ENCODE data around the gene PLCXD1. TPM values are rescaled to one million over a fixed set of nuclear protein-coding genes. Genes with fewer than 3 reads are reported as not detected.

Gene PLCXD1
- polyA plus RNA-seq, 3 donors, result 2.9 to 28.7 (median 6.7) TPM

- Mint-ChIP-seq H3K27me3 (ENCODE audit: low read depth in 3 of 3) (peaks cover 0 to 4% (median 0%) of the 10 kb centered on the region in 3 donors), H3K9me3 (peaks cover 28 to 67% (median 42%) of the 10 kb centered on the region in 7 donors), H3K4me3 (no peak overlapping the region), H3K36me3 (peaks cover 26 to 34% of the 10 kb centered on the region in 2 donors), H3K4me1 (no peaks in the 10 kb centered on the region), H3K27ac (no peak overlapping the region)
- no peak overlapping the region for H3K4me3 ChIP-seq (replicated peaks in 1 of 3; ENCODE audit: low read depth in 2 of 3, low read length in 3 of 3)
- H3K27ac ChIP-seq (ENCODE audit: low read depth in 1 of 2, low read length in 2 of 2), result no peak overlapping the region
- H3K4me1 ChIP-seq (ENCODE audit: control insufficient read depth in 1 of 2, insufficient read depth in 2 of 2, low read length in 2 of 2), result no peaks in the 10 kb centered on the region
- no peak for DNase-seq
- H4K20me1 ChIP-seq (ENCODE audit: insufficient read depth, low read length), result no peaks in the 10 kb centered on the region
- H3K36me3 ChIP-seq (replicated peaks in 1 of 2; ENCODE audit: control insufficient read depth in 1 of 2, insufficient read depth in 2 of 2, low read length in 2 of 2), result peaks cover 0 to 20% of the 10 kb centered on the region in 2 donors
- TF ChIP-seq CTCF (IDR thresholded peaks at IDR 0.05), result no peak
- no peak overlapping the region for H3K4me2 ChIP-seq (replicated peaks; ENCODE audit: extremely low read depth, low read length, poor library complexity, severe bottlenecking)
- peaks cover 50 to 74% of the 10 kb centered on the region in 2 donors for H3K9me3 ChIP-seq (replicated peaks in 1 of 2; ENCODE audit: control insufficient read depth in 1 of 2, insufficient read depth in 1 of 2, low read length in 2 of 2)
- no peak overlapping the region for H3K9ac ChIP-seq (ENCODE audit: insufficient read depth, low read length, poor library complexity, severe bottlenecking)
- no peaks in the 10 kb centered on the region for H3K79me2 ChIP-seq (ENCODE audit: insufficient read depth, low read length)
- intact Hi-C loops (cut with micrococcal nuclease), result no loop called here
- no peak overlapping the region for H2AFZ ChIP-seq (ENCODE audit: insufficient read depth, low read depth, low read length, poor library complexity, severe bottlenecking)
- no peaks in the 10 kb centered on the region for H3K27me3 ChIP-seq (ENCODE audit: control insufficient read depth in 2 of 2, insufficient read depth in 2 of 2, low read length in 2 of 2)
- 98% methylated on average over 45 of the region's 47 CpGs for WGBS (ENCODE audit: insufficient coverage)
Measured at GRCh38 chrX:344371-344901, 63.3 kb downstream of the PLCXD1 start.

DNA sequence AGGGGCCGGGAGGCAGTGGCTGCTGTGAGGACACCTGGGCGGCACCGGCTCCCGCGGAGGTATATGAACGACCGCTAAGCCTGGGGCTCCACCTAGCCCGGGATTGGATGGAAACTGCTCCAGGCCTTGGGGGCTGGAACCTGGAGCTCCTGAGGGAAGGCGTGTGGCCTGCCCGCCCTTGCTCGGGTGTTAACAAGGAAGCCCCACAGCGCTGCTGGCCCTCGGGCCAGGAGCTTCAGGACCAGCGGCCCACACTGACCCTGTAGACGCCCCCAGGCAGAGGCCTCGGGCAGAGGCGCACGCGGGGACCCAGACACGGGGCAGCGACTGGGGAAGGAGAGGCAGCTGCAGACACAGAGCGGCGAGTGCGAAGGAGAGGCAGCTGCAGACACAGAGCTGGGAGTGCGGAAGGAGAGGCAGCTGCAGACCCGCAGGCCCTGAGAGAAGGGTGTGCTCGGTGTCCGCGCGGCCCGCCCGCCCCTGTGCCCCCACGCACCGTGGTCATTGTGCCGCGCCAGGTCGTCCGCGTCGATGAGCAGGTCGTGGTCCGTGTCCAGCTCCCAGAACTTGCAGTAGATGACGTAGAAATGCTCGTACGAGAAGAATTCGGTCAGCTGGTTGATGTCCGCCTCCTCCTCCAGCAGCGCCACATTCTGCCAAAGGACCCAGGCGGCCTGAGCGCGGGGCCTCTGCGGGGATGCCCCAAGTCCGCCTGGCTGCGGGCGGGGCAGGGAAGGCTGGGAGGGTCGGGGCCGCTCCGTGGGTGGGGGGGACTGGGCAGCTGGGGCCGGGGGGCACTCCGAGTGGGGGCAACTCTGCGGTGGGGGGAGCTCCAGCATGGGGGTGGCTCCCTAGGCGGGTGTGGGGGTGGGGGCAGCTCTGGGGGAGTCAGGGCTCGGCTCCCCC, 64.1 kb downstream of the PLCXD1 start:
- H2AFZ ChIP-seq (ENCODE audit: insufficient read depth, low read depth, low read length, poor library complexity, severe bottlenecking), result no peak overlapping the region
- no peak overlapping the region for H3K4me3 ChIP-seq (replicated peaks in 1 of 3; ENCODE audit: low read depth in 2 of 3, low read length in 3 of 3)
- no peaks in the 10 kb centered on the region for H3K79me2 ChIP-seq (ENCODE audit: insufficient read depth, low read length)
- Mint-ChIP-seq H3K27ac (peak overlapping the region in 1 of 7 donors; percentile 45), H3K4me1 (no peaks in the 10 kb centered on the region), H3K9me3 (peaks cover 28 to 73% (median 45%) of the 10 kb centered on the region in 7 donors), H3K36me3 (peaks cover 29 to 37% of the 10 kb centered on the region in 2 donors), H3K4me3 (no peak overlapping the region), H3K27me3 (ENCODE audit: low read depth in 3 of 3) (peaks cover 0 to 4% (median 0%) of the 10 kb centered on the region in 3 donors)
- WGBS (ENCODE audit: insufficient coverage), result 98% methylated on average over 52 of the region's 63 CpGs
- H3K9ac ChIP-seq (ENCODE audit: insufficient read depth, low read length, poor library complexity, severe bottlenecking), result no peak overlapping the region
- H3K36me3 ChIP-seq (replicated peaks in 1 of 2; ENCODE audit: control insufficient read depth in 1 of 2, insufficient read depth in 2 of 2, low read length in 2 of 2), result peaks cover 0 to 20% of the 10 kb centered on the region in 2 donors
- no peak for DNase-seq
- H3K4me2 ChIP-seq (replicated peaks; ENCODE audit: extremely low read depth, low read length, poor library complexity, severe bottlenecking), result no peak overlapping the region
- no peaks in the 10 kb centered on the region for H3K27me3 ChIP-seq (ENCODE audit: control insufficient read depth in 2 of 2, insufficient read depth in 2 of 2, low read length in 2 of 2)
- peaks cover 50 to 83% of the 10 kb centered on the region in 2 donors for H3K9me3 ChIP-seq (replicated peaks in 1 of 2; ENCODE audit: control insufficient read depth in 1 of 2, insufficient read depth in 1 of 2, low read length in 2 of 2)
- no peaks in the 10 kb centered on the region for H3K4me1 ChIP-seq (ENCODE audit: control insufficient read depth in 1 of 2, insufficient read depth in 2 of 2, low read length in 2 of 2)
- no peaks in the 10 kb centered on the region for H4K20me1 ChIP-seq (ENCODE audit: insufficient read depth, low read length)
- no peak for TF ChIP-seq CTCF (IDR thresholded peaks at IDR 0.05)
- intact Hi-C loops (cut with micrococcal nuclease), result no loop called here
- H3K27ac ChIP-seq (ENCODE audit: low read depth in 1 of 2, low read length in 2 of 2), result no peak overlapping the region

Measured in CD14-positive monocyte (primary cell).